ENCODE data around the gene SIRT4. TPM values are rescaled to one million over a fixed set of nuclear protein-coding genes. Genes with fewer than 3 reads are reported as not detected.

Gene SIRT4
- polyA plus RNA-seq, 1 of the 3 experiments (the other 2 are of a cell fraction), result 1.1 TPM

DNA sequence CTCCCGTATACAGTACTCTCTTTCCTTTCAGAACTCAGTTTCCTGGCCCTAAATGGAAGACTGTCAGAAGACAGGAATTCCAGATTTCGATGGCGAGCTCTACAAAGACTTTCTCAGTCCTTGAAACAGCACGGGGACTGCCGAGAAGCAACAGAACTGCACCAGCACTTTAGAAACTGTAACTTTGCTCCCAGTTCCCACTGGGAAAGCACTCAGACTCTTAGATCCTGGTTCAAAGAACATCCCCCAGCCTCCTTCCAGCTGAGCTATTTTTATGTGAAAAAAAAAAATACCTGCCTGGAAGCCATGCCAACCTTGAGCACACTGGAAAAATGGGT lies 38.4 kb upstream of the SIRT4 start:
- H4K20me1 ChIP-seq (ENCODE audit: insufficient read depth), result peaks cover 57% of the 10 kb centered on the region
- peaks cover 2 to 7% of the 10 kb centered on the region in 2 experiments for H3K36me3 ChIP-seq (replicated peaks in 1 of 2; ENCODE audit: control insufficient read depth in 1 of 2, insufficient read depth in 2 of 2, low read length in 1 of 2)
- H3K4me2 ChIP-seq, result peak overlapping the region; percentile 96
- H3K79me2 ChIP-seq (ENCODE audit: insufficient read depth), result peaks cover 67% of the 10 kb centered on the region
- H3K27me3 ChIP-seq (ENCODE audit: insufficient read depth), result no peaks in the 10 kb centered on the region
- no peak for DNase-seq
- WGBS (ENCODE audit: low lambda C conversion rate), result 59% methylated on average over 5 of the region's 5 CpGs
- TF ChIP-seq RCOR1 (IDR thresholded peaks at IDR 0.05; ENCODE audit: low read length), result no peak
- TF ChIP-seq, protein P1, sequence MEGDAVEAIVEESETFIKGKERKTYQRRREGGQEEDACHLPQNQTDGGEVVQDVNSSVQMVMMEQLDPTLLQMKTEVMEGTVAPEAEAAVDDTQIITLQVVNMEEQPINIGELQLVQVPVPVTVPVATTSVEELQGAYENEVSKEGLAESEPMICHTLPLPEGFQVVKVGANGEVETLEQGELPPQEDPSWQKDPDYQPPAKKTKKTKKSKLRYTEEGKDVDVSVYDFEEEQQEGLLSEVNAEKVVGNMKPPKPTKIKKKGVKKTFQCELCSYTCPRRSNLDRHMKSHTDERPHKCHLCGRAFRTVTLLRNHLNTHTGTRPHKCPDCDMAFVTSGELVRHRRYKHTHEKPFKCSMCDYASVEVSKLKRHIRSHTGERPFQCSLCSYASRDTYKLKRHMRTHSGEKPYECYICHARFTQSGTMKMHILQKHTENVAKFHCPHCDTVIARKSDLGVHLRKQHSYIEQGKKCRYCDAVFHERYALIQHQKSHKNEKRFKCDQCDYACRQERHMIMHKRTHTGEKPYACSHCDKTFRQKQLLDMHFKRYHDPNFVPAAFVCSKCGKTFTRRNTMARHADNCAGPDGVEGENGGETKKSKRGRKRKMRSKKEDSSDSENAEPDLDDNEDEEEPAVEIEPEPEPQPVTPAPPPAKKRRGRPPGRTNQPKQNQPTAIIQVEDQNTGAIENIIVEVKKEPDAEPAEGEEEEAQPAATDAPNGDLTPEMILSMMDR (IDR thresholded peaks at IDR 0.05), result no peak
- TF ChIP-seq FOSL2 (IDR thresholded peaks at IDR 0.05; ENCODE audit: borderline replicate concordance, low read depth), result no peak
- TF ChIP-seq FOXJ3 (CRISPR knock-in tag; IDR thresholded peaks at IDR 0.05), result no peak
- TF ChIP-seq RFX5 (IDR thresholded peaks at IDR 0.05; ENCODE audit: low read length), result no peak
- TF ChIP-seq, protein P2, sequence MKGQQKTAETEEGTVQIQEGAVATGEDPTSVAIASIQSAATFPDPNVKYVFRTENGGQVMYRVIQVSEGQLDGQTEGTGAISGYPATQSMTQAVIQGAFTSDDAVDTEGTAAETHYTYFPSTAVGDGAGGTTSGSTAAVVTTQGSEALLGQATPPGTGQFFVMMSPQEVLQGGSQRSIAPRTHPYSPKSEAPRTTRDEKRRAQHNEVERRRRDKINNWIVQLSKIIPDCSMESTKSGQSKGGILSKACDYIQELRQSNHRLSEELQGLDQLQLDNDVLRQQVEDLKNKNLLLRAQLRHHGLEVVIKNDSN (IDR thresholded peaks at IDR 0.05; ENCODE audit: borderline replicate concordance, low read depth), result no peak
- TF ChIP-seq TAF1 (IDR thresholded peaks at IDR 0.05; ENCODE audit: borderline replicate concordance, low read depth, low read length), result no peak
- TF ChIP-seq JUND (IDR thresholded peaks at IDR 0.05), result no peak
- no peak for TF ChIP-seq POLR2AphosphoS5 (IDR thresholded peaks at IDR 0.05; ENCODE audit: low read depth, low read length)
- TF ChIP-seq, protein P3, sequence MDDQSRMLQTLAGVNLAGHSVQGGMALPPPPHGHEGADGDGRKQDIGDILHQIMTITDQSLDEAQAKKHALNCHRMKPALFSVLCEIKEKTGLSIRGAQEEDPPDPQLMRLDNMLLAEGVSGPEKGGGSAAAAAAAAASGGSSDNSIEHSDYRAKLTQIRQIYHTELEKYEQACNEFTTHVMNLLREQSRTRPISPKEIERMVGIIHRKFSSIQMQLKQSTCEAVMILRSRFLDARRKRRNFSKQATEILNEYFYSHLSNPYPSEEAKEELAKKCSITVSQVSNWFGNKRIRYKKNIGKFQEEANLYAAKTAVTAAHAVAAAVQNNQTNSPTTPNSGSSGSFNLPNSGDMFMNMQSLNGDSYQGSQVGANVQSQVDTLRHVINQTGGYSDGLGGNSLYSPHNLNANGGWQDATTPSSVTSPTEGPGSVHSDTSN (IDR thresholded peaks at IDR 0.05), result no peak
- no peak for TF ChIP-seq RAD21 (IDR thresholded peaks at IDR 0.05; ENCODE audit: low read length)
- TF ChIP-seq YY1 (IDR thresholded peaks at IDR 0.05; ENCODE audit: low read depth), result no peak
- no peak for TF ChIP-seq NFIC (IDR thresholded peaks at IDR 0.05; ENCODE audit: borderline replicate concordance)
- TF ChIP-seq NRF1 (IDR thresholded peaks at IDR 0.05; ENCODE audit: low read depth, low read length), result no peak
- no peak for TF ChIP-seq MEF2A (IDR thresholded peaks at IDR 0.05; ENCODE audit: borderline replicate concordance, low read depth)
- no peak for TF ChIP-seq GABPA (IDR thresholded peaks at IDR 0.05; ENCODE audit: low read depth)
- H2AFZ ChIP-seq (ENCODE audit: low read depth), result no peak overlapping the region
- H3F3A ChIP-seq (replicated peaks; ENCODE audit: insufficient read depth), result peaks cover 20% of the 10 kb centered on the region
- H3K27ac ChIP-seq (ENCODE audit: low read depth in 2 of 2, low read length in 1 of 2), result peak overlapping the region in 1 of 2 experiments; percentile 57; a peak in 2 of 4 replicates
- H3K4me1 ChIP-seq (ENCODE audit: control insufficient read depth in 1 of 2, insufficient read depth in 2 of 2, low read depth in 1 of 2, low read length in 1 of 2), result peaks cover 22 to 33% of the 10 kb centered on the region in 2 experiments; a peak in 3 of 4 replicates
- peak overlapping the region; percentile 73 to 83; a peak in 3 of 4 replicates for H3K4me3 ChIP-seq (ENCODE audit: low read depth in 2 of 2, low read length in 1 of 2)
- peak overlapping the region; percentile 92 for H3K9ac ChIP-seq
- no peaks in the 10 kb centered on the region for H3K9me3 ChIP-seq
- ChIA-PET CTCF (interaction anchor here (1.0 to 21.5 kb wide), 6 partner anchors 20 to 72 kb away, joined by 3 to 618 read pairs (median 24); partner anchors contain the start of genes RNU4-2 and RPLP0), POLR2A (interaction anchor here (3.1 to 6.9 kb wide), 2 partner anchors 35 to 63 kb away, joined by 22 to 53 read pairs; partner anchors contain the start of gene RPLP0)
- no peaks in the 10 kb centered on the region for H3K9me2 ChIP-seq

All from SK-N-SH (cell line).